HUES48 (cell line): ENCODE measurements around the gene SLC23A2.

Experiments
- H3K27ac ChIP-seq: one replicate; pipeline ENCODE4 v1.7.0; 2013; ENCODE audit warnings: low read depth, low read length, inconsistent platforms
- H3K27me3 ChIP-seq: 2 replicates; pipeline ENCODE4 v1.6.1; 2013; ENCODE audit warnings: mild to moderate bottlenecking, low read length; ENCODE audit not compliant: control insufficient read depth, insufficient read depth
- H3K36me3 ChIP-seq: 2 replicates; pipeline ENCODE4 v1.6.1; 2013; ENCODE audit warnings: low read length; ENCODE audit not compliant: control insufficient read depth, insufficient read depth
- H3K4me1 ChIP-seq: 2 replicates; pipeline ENCODE4 v1.6.1; 2013; ENCODE audit warnings: mild to moderate bottlenecking, low read length; ENCODE audit not compliant: control insufficient read depth, insufficient read depth
- H3K4me3 ChIP-seq: 2 replicates; pipeline ENCODE4 v1.5.1; 2013; ENCODE audit warnings: mild to moderate bottlenecking, low read depth, low read length
- H3K9ac ChIP-seq: 2 replicates; pipeline ENCODE4 v1.6.1; 2013; ENCODE audit warnings: mild to moderate bottlenecking, low read depth, low read length, moderate library complexity
- H3K9me3 ChIP-seq: 2 replicates; pipeline ENCODE4 v1.6.1; 2013; ENCODE audit warnings: low read length; ENCODE audit not compliant: control insufficient read depth, insufficient read depth

The SLC23A2 gene

DNA sequence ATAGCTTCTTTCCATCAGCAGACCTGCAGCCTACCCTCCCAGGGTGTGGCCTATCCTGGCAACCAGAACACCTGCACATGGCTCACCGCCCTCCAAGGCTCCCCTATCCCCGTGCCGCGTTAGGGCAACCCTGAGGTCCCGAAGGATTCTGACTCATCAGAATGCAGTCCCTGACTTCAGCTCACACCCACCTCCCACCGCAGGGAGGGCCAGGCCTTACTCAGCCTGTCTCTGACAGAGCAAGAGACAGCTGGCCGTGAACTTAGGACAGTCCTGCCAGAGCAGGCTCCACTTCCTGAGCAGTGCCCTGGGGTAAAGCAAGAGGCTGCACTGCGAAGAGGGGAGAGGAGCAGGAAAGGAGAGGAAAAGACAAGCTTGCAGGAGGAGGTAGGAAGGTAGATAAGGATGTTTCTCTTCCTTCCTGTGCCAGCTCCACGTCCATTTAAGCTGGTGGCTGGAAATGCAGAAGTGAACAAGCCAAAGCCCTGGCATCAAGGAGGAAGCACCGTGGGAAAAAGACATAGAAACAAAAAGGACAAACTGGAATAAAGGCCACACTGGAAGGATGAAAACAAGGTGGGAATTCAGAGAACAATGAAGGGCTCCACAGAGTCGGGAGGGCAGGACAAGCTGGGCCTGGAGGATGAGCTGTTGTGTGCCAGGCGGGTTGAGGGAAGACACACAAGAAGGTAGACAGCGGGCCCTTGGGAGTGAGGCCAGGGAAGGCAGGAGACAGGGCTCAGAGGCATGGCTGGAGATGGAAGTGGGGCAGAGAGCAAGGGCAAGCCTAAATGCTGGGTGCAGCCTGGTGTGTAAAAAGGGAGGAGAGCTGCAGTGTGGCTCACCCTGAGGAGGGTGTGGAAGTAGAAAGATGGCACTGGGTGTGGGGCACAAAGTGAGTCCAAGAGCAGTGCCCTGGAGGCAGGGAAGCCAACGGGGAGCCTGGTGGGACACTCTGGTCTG is 102.7 kb downstream of the SLC23A2 start:
- H3K4me3 ChIP-seq = no peak overlapping the region
- no peaks in the 10 kb centered on the region for H3K27me3 ChIP-seq
- peaks cover 9% of the 10 kb centered on the region for H3K4me1 ChIP-seq
- H3K9ac ChIP-seq = no peak overlapping the region
- H3K9me3 ChIP-seq = no peaks in the 10 kb centered on the region
- no peak overlapping the region for H3K27ac ChIP-seq
- H3K36me3 ChIP-seq = peaks cover 5% of the 10 kb centered on the region; the same call in 1 of the 2 replicates

DNA sequence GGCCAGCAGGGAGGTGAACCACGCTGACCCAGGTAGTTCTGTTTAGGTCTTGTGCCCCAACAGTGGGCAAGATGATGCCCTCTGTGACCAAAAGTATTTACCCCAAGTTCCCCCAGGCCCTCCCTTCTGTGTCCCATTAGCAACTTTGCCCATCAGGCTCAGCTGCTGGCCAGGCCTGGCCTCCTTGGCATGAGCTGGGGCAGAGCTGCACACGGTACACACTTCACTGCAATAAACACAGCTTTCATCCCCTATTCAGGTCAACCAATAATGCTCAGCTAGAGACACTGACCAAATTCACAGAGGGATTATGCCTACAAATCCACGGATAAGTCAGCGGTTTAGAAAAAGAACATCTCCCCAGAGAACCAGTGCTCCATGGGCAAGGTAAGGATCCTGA is 103.7 kb downstream of the SLC23A2 start:
- Histone ChIP-seq H3K4me3 (no peak overlapping the region), H3K9ac (no peak overlapping the region), H3K27ac (no peak overlapping the region), H3K27me3 (no peaks in the 10 kb centered on the region), H3K36me3 (peaks cover 5% of the 10 kb centered on the region; the same call in 1 of the 2 replicates), H3K4me1 (peaks cover 9% of the 10 kb centered on the region), H3K9me3 (no peaks in the 10 kb centered on the region)

DNA sequence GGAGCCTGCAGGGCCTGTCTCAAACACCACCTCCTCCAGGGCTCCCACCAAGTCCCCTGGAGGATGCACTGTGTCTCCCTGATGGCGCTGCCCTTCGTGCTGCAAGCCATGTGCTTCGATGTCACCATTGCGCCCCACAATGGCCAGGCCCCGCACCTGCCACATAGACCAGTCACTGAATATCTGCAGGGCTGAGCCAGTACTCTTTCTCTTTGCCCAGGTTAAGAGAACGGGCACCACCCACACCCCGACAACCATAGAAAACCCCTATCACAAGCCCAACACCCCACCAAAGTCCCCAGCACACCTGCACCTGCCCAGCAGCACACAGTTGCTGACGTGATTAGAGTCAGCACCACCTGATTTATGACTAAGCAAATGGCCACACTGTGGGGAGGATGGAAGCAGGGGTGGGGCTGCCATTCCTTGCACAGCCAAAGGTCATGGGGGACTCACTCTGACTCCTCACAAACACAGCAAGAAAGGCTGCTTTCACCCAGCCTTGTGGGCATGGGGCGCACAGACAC is 104.3 kb downstream of the SLC23A2 start:
- H3K9ac ChIP-seq = no peak overlapping the region
- H3K36me3 ChIP-seq = peaks cover 5% of the 10 kb centered on the region; the same call in 1 of the 2 replicates
- H3K27ac ChIP-seq = no peak overlapping the region
- peaks cover 9% of the 10 kb centered on the region for H3K4me1 ChIP-seq
- H3K27me3 ChIP-seq = no peaks in the 10 kb centered on the region
- H3K9me3 ChIP-seq = no peaks in the 10 kb centered on the region
- no peak overlapping the region for H3K4me3 ChIP-seq

DNA sequence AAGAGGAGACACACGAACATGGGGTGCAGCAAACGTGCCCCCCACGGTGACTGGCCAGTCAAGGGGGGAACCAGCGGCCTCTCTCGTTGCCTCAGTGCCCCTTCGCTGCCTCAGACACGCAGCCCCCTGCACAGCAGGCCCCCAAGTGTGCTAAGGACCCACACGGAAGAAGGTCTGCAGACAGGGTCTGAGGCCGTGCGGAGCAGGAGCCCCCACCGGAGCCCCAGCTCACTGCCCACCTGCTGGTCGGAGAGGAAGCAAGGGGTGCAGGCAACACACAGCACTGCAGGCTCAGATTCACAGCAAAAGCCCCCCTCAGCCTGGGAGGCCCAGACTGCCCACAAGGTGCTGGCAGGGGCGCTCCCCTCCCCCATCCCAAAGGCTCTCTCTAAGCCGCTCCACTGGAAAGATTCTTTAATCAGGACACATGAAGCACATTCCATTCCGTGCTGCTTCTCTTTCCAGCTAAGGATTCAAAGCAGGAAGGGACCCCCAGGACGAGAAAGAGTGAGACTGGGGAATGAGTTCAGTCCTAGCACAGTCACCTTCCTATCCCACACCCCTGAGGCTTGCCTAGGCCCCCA is 105.1 kb downstream of the SLC23A2 start:
- H3K9ac ChIP-seq = no peak overlapping the region

DNA sequence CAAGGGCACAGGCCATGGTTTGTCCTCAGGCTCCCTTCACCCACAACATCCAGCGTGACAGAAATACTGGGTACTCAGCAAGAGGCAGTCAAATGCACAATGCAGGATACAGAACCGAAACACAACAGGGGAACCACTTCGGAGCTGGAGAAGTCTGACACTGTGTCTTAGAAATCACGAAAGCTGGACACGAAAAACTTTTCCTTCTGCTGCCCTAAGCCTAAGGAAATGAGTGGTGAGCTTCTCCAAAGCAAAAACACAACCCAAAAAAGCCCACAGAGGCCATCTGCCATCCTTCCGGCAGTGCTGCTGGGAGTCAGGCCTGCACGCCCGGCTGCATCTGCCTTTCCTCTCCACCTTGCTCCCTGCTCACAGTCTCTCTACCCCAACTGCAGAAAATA is 106.3 kb downstream of the SLC23A2 start:
- H3K27me3 ChIP-seq = no peaks in the 10 kb centered on the region
- H3K9me3 ChIP-seq = no peaks in the 10 kb centered on the region
- H3K36me3 ChIP-seq = peaks cover 7% of the 10 kb centered on the region; the same call in 1 of the 2 replicates
- no peak overlapping the region for H3K9ac ChIP-seq
- peaks cover 9% of the 10 kb centered on the region for H3K4me1 ChIP-seq
- H3K27ac ChIP-seq = no peak overlapping the region
- H3K4me3 ChIP-seq = no peak overlapping the region

More for the DNA sequence above, 105.1 kb downstream of the SLC23A2 start:
- Histone ChIP-seq H3K4me1 (peaks cover 9% of the 10 kb centered on the region), H3K27me3 (no peaks in the 10 kb centered on the region), H3K36me3 (peaks cover 5% of the 10 kb centered on the region; the same call in 1 of the 2 replicates), H3K4me3 (no peak overlapping the region), H3K27ac (no peak overlapping the region), H3K9me3 (no peaks in the 10 kb centered on the region)

DNA sequence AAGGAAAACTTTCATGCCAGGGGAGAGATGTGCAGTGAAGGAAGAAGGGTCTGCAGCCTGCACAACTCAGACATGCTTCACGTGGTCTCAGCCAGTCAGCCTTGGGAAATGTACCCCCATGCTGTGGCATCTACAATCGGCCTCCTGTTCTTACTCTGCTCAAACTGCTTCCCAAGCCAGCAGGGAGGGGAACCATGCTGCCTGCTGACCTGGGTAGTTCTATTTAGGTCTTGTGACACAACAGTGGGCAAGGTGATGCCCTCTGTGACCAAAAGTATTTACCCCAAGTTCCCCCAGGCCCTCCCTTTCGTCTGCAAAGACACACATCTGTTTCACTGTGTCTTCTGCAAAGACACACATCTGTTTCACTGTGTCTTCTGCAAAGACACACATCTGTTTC is 106.9 kb downstream of the SLC23A2 start:
- Histone ChIP-seq H3K9me3 (no peaks in the 10 kb centered on the region), H3K4me3 (no peak overlapping the region), H3K4me1 (peaks cover 9% of the 10 kb centered on the region), H3K27ac (no peak overlapping the region), H3K27me3 (no peaks in the 10 kb centered on the region), H3K36me3 (peaks cover 5% of the 10 kb centered on the region), H3K9ac (no peak overlapping the region)

DNA sequence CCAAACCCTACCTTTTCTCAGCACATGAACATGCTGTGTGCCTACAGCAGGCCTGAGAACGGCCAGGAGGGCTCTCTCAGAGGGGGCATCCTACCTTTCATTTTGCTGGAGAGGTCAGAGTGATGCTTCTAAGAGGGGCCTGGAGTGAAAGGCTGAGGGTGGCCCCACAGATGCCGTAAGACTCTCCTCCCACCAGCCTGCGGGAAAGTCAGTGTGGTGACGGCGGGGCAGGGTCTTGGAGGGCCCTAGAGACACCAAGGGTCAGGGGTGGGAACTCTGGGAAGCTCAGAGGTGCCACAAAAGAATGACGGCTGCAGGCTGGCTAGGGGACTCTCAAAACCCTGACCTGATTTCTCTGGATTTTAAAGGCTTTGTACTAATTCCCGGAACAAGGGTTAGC is 107.6 kb downstream of the SLC23A2 start:
- Histone ChIP-seq H3K36me3 (peaks cover 6% of the 10 kb centered on the region; the same call in 1 of the 2 replicates), H3K4me3 (no peak overlapping the region), H3K27me3 (no peaks in the 10 kb centered on the region), H3K27ac (no peak overlapping the region), H3K9me3 (no peaks in the 10 kb centered on the region), H3K4me1 (peaks cover 9% of the 10 kb centered on the region), H3K9ac (no peak overlapping the region)

DNA sequence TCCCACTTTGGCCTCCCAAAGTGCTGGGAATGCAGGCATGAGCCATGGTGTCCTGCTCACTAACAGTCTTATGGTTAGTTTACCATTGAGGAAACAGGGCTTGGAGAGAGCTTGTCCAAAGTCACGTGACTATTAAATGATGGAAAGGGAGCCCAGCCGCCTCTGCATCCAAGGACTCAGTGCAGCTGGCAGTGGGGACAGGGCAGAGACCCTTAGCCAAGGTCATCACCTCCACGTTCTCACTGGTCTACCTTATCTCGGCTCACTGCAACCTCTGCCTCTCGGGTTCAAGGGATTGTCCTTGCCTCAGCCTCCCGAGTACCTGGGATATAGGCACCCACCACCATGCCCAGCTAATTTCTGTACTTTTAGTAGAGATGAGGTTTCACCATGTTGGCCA is 109.3 kb downstream of the SLC23A2 start:
- no peaks in the 10 kb centered on the region for H3K27me3 ChIP-seq
- no peak overlapping the region for H3K9ac ChIP-seq
- peaks cover 6% of the 10 kb centered on the region; the same call in 1 of the 2 replicates for H3K36me3 ChIP-seq
- no peaks in the 10 kb centered on the region for H3K9me3 ChIP-seq
- no peak overlapping the region for H3K4me3 ChIP-seq
- peaks cover 5% of the 10 kb centered on the region for H3K4me1 ChIP-seq
- H3K27ac ChIP-seq = no peak overlapping the region

DNA sequence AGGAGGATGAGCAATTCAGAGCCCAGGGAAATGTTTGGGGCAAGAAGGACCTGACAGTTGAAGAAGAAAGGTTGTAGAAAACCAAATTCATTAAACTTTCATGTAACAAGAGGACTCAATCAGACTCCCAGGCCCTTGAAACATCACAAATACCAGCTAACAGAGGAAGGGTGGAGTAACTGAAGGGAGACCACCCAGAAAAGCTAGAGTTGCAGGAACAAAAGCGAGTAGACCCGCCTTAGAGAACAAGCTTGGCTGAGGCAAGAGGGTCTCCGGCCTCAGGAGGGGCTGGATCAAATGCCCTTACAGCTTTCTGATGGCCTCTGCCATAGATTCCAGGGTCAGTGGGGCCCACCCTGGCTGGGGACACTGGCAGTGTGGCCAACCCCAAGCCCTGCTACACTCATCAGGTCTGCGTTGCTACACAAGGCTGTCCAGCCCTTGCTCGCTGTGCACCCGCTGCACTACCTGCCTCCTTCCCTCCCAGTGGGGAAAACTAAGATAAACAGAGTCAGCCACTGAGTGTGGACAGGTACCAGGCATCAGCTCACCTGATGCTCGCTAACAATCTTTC is 110.0 kb downstream of the SLC23A2 start:
- Histone ChIP-seq H3K27ac (no peak overlapping the region), H3K4me3 (no peak overlapping the region), H3K9ac (no peak overlapping the region), H3K27me3 (no peaks in the 10 kb centered on the region), H3K4me1 (no peaks in the 10 kb centered on the region), H3K36me3 (peaks cover 6% of the 10 kb centered on the region; the same call in 1 of the 2 replicates), H3K9me3 (no peaks in the 10 kb centered on the region)

DNA sequence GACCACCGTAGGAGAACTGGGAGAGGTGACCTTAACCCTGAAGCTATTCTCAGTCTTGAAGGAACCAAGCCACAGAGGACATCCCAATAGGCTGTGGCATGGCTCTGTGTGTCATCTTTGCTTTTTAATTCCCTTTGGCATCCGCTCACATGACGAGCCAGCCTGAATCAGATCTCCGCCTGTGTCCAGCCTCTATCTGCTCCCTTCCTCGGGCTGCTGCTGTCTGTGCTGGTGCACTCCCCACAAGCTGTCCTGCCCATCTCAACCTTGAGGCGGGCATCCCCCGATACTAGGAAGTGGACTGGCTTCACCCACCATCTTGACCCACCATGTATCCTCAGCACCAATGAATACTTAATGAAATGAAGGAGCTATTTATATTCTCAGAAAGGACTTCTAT is 111.9 kb downstream of the SLC23A2 start:
- Histone ChIP-seq H3K27me3 (no peaks in the 10 kb centered on the region), H3K4me1 (no peaks in the 10 kb centered on the region), H3K9me3 (no peaks in the 10 kb centered on the region), H3K4me3 (no peak overlapping the region), H3K9ac (no peak overlapping the region), H3K36me3 (peaks cover 6% of the 10 kb centered on the region; the same call in 1 of the 2 replicates), H3K27ac (no peak overlapping the region)
